GM12874 (cell line): ENCODE measurements around the gene FBXW11.

Source experiments
- CTCF ChIP-seq: IDR thresholded peaks from 2 replicates; pipeline ENCODE4 v1.5.1; 2011; ENCODE audit warnings: low read depth, mild to moderate bottlenecking, control low read depth, low read length, moderate library complexity; ENCODE audit not compliant: insufficient read depth

The FBXW11 gene

DNA sequence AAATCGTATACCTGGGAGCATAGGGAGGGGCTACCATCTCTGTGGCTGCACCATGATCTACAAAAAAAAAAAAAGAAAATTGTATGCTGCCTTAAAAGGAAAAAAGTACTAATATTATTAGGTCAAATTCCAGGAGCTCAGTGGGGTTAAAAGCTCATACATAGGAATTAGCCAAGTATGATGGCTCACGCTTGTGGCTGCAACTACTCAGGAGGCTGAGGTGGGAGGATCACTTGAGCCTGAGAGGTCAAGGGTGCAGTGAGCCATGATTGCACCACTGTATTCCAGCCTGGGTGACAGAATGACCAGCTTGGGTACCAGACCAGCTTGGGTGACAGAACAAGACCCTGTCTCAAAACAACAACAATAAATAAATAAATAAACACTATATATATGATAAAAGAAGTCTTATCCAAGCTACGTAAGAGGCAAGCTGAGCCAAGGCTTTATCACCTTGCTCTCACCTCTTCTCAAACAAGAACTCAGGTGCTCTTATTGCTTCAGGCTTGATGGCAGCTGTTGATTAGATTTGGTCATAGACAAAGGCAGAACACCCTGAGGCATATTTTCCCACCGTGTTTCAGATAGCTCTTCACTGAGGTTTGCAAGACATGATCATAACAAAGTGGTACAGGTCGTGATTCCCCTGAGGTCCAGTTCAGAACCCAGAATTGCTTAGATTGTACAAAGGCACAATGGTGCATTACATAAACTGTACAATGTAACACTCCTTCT, 3.3 kb upstream of the FBXW11 start:
- no peak for TF ChIP-seq CTCF

DNA sequence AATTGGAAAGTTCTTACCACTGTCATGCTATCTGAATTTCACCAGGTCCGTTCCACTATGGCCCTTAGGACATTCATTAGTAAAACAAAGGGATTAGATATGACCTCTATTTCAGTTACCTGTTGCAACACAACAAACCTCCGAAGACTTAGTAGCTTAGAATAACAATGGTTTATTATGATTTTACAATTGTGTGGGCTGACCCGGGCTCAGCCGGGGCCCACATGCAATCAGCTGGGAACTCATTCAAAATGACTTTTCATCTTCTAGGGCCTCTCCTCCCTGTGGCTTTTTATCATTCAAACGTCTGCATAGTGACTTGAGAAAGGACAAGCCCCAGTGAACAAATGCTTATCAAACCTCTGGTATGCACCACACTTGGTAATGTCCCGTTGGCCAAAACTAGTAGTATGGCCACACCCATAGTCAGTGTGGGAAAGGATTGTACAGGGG, 2.3 kb upstream of the FBXW11 start:
- TF ChIP-seq CTCF = no peak

DNA sequence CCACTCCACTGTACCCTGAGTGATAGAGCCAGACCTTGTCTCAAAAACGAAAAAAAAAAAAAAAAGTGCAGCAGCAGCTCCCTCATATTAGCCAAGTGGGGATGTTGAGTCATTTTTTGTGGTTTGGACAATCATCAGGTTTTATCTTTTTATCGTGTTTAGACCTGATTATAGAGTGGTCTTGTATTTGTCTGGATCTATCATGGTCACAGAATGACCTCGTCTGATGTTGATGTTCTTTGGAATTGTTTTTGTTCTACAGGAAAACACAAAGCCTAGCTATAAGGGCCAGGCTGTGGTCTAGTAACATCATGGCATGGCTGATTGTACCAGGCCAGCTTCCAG, 1.6 kb upstream of the FBXW11 start:
- no peak for TF ChIP-seq CTCF

DNA sequence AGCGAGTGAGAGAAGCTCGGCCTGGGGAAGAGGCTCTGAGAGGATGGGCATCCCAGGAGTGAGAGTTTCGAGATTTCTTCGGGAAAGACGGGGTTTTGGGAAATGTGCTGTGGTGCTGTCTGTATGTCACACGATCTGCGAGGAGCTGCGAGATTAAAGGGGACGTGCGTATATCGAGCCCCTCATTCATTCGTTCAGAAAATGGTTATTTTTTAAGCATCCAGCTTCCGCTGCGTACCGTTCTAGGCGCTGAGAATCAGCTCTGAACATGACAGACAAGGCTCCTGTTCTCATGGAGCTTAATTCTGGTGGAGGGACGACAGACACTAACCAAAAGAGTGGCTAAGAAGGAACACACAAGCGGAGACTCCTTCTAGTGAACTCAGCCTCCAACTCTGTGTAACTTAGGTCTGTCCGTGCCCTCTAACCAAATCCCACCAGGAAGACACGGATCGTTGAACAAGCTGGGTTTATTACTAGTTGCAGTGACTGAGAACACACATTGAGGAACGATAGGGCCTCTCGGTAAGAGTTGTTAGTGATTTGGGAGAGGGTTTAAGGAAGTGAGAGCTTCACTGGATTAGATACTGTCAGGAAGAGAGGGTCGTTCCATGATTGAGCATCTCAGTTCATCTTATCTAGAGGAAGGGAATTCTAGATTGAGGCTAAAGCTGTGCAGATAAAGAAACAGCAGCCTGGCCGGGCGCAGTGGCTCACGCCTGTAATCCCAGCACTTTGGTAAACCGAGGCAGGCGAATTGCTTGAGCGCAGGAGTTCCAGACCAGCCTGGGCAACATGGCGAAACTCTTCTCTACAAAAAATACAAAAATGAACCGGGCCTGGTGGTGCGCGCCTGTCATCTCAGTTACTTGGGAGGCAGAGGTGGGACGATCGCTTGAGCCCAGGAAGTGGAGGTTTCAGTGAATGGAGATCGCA, 1.0 kb upstream of the FBXW11 start:
- no peak for TF ChIP-seq CTCF

- no peak for TF ChIP-seq CTCF
Measured at GRCh38 chr5:172005708-172006320, 624 bp downstream of the FBXW11 start.

DNA sequence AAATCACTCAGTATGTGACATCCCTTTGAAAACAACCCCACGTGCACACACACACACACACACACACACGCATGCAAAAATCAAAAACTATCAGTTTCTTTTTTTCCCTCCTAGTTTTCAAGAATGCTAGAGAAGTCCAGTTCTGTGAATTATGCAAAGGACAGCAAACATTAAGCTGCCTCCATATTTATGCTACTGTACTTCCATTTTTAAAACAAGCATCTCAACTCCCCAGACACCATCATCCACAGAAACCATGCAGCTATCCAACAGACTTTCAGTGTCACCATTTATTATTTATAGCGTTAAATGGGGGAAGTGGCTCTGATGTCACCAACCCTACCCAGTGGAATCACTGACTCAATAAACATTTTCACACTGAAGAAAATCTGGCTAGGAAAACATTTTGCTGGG, 1.6 kb downstream of the FBXW11 start:
- TF ChIP-seq CTCF = no peak

DNA sequence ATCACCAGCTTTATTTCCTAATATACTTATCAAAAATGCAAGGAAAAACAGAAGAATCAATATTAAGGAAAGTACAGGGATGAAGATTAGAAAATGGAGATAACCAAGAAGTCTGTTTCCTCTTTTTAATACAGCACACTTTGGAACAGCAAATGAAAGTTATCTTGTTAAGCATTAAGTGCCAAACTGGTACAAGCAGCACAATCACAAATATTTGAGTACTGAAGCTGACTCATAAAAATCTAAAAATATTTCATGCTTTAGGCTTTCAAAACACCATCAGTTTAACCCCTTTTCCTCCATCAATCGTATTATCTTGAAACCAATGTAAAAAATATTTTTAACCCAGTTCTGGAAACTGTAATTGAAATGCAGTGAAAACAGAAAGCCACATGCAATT, 2.7 kb downstream of the FBXW11 start:
- TF ChIP-seq CTCF = no peak
